Measurements from ENCODE around the gene PFKP. TPM values are rescaled to one million over a fixed set of nuclear protein-coding genes. Genes with fewer than 3 reads are reported as not detected.

Gene PFKP
- total and polyA plus RNA-seq, 2 donors: 40.7 to 118 TPM

DNA sequence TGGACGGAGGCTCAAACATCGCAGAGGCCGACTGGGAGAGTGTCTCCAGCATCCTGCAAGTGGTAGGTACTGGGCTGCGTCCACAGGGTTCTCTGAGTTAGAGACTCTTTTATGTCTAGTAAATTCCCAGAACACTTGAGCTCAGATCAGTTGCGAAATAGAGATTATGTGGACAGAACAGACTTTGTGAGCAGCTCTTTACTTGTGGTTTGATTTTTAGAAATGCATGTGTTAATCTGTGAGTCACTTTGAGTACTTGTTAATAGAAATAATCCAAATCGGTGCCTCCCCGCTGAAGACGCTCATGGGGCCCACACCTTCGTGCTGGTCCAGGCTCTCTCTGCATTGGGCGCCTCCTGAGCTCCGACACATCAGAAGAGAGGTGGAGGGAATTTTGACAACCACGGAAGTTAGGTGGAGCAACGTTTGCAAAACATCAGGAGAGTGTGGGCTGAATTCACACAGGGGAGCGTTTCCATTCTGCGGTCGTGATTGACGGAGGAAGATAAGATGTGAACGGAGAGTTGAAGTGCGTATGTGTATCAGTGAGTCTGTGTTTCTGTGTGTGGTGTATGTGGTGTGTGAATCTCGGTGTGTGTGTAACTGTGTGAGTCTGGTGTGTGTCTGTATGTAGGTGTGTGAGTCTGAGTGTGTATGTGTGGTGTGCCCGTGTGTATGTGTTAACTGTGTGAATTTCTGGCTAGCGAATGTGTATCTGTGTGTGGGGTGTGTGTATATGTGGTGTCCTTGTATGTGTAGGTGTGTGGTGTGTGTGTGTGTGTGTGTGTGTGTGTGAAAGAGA is 32.1 kb downstream of the PFKP start:
- H3K27me3 ChIP-seq (ENCODE audit: control insufficient read depth in 2 of 2, insufficient read depth in 1 of 2, low read length in 1 of 2): no peaks in the 10 kb centered on the region
- H3K4me1 ChIP-seq (ENCODE audit: control insufficient read depth in 2 of 2, insufficient read depth in 2 of 2, low read length in 2 of 2): no peaks in the 10 kb centered on the region
- no peak for DNase-seq (ENCODE audit: low read depth in 6 of 9, low spot score in 9 of 9)
- H3K36me3 ChIP-seq (ENCODE audit: control insufficient read depth in 2 of 2, insufficient read depth in 2 of 2, low read length in 1 of 2): peaks cover 47 to 48% of the 10 kb centered on the region in 2 donors
- 97% methylated on average over 22 of the region's 22 CpGs for WGBS
- H3K4me3 ChIP-seq (ENCODE audit: low read length in 2 of 2): no peak overlapping the region
- no peak overlapping the region for H3K27ac ChIP-seq (ENCODE audit: low read depth in 1 of 2, low read length in 1 of 2)
- no peaks in the 10 kb centered on the region for H3K9me3 ChIP-seq (ENCODE audit: control insufficient read depth in 2 of 2, insufficient read depth in 1 of 2, low read length in 1 of 2)

DNA sequence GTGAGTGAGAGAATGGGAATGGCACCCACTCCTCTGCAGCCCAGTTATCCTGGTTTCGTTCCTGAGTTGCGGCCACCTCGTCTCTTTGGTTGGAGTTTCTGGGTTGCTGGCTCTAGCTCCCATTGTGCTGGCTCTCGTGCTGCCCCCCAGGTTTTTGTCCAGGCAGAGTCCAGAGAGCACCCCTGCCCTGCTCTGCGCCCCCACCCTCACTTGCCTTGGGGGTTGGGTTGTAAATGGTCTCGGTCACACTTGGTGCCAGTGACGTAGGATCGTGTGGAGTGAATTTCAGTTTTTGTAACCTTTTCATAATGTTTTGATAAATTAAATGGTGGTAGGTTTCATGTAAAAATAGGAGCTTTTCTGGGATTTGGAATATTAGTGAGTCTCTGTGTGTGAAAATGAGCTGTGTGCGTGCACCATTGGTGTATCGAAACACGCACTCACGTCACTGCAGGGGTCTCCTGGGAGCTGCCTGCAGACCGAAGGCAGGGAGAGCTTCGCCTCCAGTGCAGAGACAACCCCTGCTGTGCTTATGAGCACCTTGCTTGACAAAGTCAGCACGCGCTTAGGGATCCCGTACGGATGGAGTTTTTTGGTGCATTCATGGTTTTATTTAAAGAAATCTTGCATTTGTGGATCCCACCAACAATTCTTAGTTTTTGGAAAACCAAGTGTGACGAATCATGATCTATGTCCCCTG is 32.9 kb downstream of the PFKP start:
- H3K36me3 ChIP-seq (ENCODE audit: control insufficient read depth in 2 of 2, insufficient read depth in 2 of 2, low read length in 1 of 2): peaks cover 55 to 56% of the 10 kb centered on the region in 2 donors
- H3K4me1 ChIP-seq (ENCODE audit: control insufficient read depth in 2 of 2, insufficient read depth in 2 of 2, low read length in 2 of 2): no peaks in the 10 kb centered on the region
- no peak for DNase-seq (ENCODE audit: low read depth in 6 of 9, low spot score in 9 of 9)
- no peaks in the 10 kb centered on the region for H3K27me3 ChIP-seq (ENCODE audit: control insufficient read depth in 2 of 2, insufficient read depth in 1 of 2, low read length in 1 of 2)
- H3K4me3 ChIP-seq (ENCODE audit: low read length in 2 of 2): no peak overlapping the region
- H3K9me3 ChIP-seq (ENCODE audit: control insufficient read depth in 2 of 2, insufficient read depth in 1 of 2, low read length in 1 of 2): no peaks in the 10 kb centered on the region
- no peak overlapping the region for H3K27ac ChIP-seq (ENCODE audit: low read depth in 1 of 2, low read length in 1 of 2)
- 97% methylated on average over 19 of the region's 19 CpGs for WGBS

DNA sequence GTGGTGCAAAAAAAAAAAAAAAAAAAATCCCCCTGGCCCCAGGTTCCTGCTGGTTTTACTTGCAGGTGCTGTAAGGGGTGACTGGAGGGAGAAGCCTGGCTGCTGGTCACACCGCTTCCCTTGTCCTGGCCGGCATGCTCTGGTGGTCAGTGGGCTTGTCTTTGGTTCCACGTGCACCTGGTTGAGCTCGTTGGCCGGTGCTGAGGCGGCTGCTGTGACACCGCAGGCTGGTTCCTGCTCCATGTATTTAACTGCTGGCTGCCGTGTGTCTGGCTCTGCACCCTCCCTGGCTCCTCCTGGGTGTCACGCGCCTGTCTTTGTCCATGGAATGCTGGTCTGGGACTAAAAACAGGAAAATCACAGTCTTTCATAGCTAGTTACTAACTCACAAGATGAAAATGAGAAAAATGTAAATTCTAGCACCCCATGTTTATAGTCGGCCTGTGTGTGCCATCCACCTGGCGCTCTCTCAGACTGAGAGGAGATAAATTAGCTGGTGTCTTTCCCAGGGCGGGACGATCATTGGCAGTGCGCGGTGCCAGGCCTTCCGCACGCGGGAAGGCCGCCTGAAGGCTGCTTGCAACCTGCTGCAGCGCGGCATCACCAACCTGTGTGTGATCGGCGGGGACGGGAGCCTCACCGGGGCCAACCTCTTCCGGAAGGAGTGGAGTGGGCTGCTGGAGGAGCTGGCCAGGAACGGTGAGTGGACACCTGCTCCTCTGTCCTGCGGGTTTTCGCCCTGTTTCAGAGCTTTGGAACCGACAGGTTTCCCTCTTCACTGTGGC is 33.7 kb downstream of the PFKP start:
- DNase-seq (ENCODE audit: low read depth in 6 of 9, low spot score in 9 of 9): no peak
- WGBS: 98% methylated on average over 31 of the region's 31 CpGs
- Histone ChIP-seq H3K36me3 (ENCODE audit: control insufficient read depth in 2 of 2, insufficient read depth in 2 of 2, low read length in 1 of 2) (peaks cover 56 to 62% of the 10 kb centered on the region in 2 donors), H3K4me3 (ENCODE audit: low read length in 2 of 2) (no peak overlapping the region), H3K4me1 (ENCODE audit: control insufficient read depth in 2 of 2, insufficient read depth in 2 of 2, low read length in 2 of 2) (no peaks in the 10 kb centered on the region), H3K27me3 (ENCODE audit: control insufficient read depth in 2 of 2, insufficient read depth in 1 of 2, low read length in 1 of 2) (no peaks in the 10 kb centered on the region), H3K9me3 (ENCODE audit: control insufficient read depth in 2 of 2, insufficient read depth in 1 of 2, low read length in 1 of 2) (no peaks in the 10 kb centered on the region), H3K27ac (ENCODE audit: low read depth in 1 of 2, low read length in 1 of 2) (no peak overlapping the region)

DNA sequence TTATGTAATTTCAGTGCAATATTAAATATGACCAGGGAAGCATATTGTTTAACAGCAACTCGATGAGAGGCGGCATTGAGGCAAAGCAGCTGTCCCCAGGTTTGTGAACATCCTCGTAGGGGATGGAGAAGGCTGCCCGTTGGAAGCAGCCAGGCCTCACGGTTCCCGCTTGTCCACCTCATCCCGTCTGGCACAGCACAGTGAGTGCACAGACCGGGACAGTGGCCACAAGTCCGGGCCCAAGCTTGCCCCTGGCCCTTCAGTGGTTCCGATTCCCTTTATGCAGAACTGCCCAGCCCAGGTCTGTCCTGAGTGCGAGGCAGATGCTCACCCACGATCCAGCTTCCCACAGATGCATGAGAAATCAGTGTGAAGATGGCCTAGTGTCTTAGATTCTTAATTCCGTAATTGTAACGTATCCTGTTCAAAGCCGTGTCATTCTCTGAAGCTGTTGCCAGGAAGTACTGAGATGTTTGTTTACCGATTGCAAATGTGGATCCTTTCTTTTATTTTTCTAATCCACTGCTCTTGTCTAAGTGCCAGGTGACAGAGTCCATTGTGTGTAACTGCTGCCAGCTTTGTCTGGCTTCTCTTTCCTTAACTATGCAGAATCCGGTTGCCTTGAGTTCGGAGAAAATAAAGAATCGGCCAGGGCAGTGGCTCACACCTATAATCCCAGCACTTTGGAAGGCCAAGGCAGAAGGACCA is 35.5 kb downstream of the PFKP start:
- Histone ChIP-seq H3K4me1 (ENCODE audit: control insufficient read depth in 2 of 2, insufficient read depth in 2 of 2, low read length in 2 of 2) (no peaks in the 10 kb centered on the region), H3K27me3 (ENCODE audit: control insufficient read depth in 2 of 2, insufficient read depth in 1 of 2, low read length in 1 of 2) (no peaks in the 10 kb centered on the region), H3K27ac (ENCODE audit: low read depth in 1 of 2, low read length in 1 of 2) (peak overlapping the region in 1 of 2 donors; percentile 66), H3K4me3 (ENCODE audit: low read length in 2 of 2) (no peak overlapping the region), H3K9me3 (ENCODE audit: control insufficient read depth in 2 of 2, insufficient read depth in 1 of 2, low read length in 1 of 2) (no peaks in the 10 kb centered on the region), H3K36me3 (ENCODE audit: control insufficient read depth in 2 of 2, insufficient read depth in 2 of 2, low read length in 1 of 2) (peaks cover 65 to 71% of the 10 kb centered on the region in 2 donors)
- WGBS: 89% methylated on average over 19 of the region's 19 CpGs
- DNase-seq (ENCODE audit: low read depth in 6 of 9, low spot score in 9 of 9): no peak

DNA sequence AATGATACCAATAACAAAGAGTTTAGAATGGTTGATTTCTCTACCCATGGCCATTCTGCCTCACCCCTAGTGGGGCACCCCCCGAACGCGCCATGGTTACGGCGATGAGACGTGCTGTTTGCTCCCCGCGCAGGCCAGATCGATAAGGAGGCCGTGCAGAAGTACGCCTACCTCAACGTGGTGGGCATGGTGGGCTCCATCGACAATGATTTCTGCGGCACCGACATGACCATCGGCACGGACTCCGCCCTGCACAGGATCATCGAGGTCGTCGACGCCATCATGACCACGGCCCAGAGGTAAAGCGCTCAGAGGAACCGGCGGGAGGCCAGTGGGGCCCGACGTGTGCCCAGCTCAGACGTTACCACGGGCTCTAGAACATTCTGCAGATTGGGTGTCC is 36.3 kb downstream of the PFKP start:
- Histone ChIP-seq H3K4me3 (ENCODE audit: low read length in 2 of 2) (no peak overlapping the region), H3K9me3 (ENCODE audit: control insufficient read depth in 2 of 2, insufficient read depth in 1 of 2, low read length in 1 of 2) (no peaks in the 10 kb centered on the region), H3K4me1 (ENCODE audit: control insufficient read depth in 2 of 2, insufficient read depth in 2 of 2, low read length in 2 of 2) (no peaks in the 10 kb centered on the region), H3K27me3 (ENCODE audit: control insufficient read depth in 2 of 2, insufficient read depth in 1 of 2, low read length in 1 of 2) (no peaks in the 10 kb centered on the region), H3K27ac (ENCODE audit: low read depth in 1 of 2, low read length in 1 of 2) (no peak overlapping the region), H3K36me3 (ENCODE audit: control insufficient read depth in 2 of 2, insufficient read depth in 2 of 2, low read length in 1 of 2) (peaks cover 73 to 76% of the 10 kb centered on the region in 2 donors)
- WGBS: 96% methylated on average over 30 of the region's 30 CpGs
- no peak for DNase-seq (ENCODE audit: low read depth in 6 of 9, low spot score in 9 of 9)

DNA sequence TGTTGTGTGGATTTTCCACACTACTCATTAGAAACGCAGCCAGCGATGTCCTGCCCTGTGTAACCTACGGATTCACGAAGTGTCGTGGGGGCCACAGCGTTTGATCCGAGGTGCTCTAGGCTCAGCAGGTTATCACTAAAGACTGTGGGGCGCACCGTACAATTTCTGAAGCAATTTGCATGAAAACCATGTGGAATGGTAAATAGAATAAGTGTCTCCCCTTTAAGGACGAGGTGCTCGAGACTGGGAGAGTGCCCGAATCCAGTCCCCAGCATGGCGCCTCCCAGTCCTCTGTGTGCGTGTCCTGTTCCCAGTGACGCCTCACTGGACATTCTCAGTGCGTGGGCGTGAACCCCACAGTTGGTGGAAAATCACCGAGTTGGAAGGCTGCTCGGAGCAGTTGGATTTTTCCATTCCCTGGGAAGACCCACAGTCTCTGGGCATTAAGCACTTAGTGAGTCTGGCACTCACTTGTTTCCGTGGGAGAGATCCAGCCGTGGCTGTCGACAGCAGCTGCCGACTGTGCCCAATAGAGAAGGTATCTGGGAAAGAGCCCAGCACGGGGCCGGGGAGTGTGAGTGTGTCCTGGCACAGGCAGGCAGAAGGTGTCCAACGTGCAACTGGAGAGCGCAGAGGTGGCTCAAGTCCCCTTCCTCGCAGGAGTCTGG is 37.0 kb downstream of the PFKP start:
- no peak overlapping the region for H3K4me3 ChIP-seq (ENCODE audit: low read length in 2 of 2)
- H3K4me1 ChIP-seq (ENCODE audit: control insufficient read depth in 2 of 2, insufficient read depth in 2 of 2, low read length in 2 of 2): no peaks in the 10 kb centered on the region
- no peak overlapping the region for H3K27ac ChIP-seq (ENCODE audit: low read depth in 1 of 2, low read length in 1 of 2)
- H3K36me3 ChIP-seq (ENCODE audit: control insufficient read depth in 2 of 2, insufficient read depth in 2 of 2, low read length in 1 of 2): peaks cover 73 to 79% of the 10 kb centered on the region in 2 donors
- 89% methylated on average over 28 of the region's 28 CpGs for WGBS
- H3K9me3 ChIP-seq (ENCODE audit: control insufficient read depth in 2 of 2, insufficient read depth in 1 of 2, low read length in 1 of 2): no peaks in the 10 kb centered on the region
- H3K27me3 ChIP-seq (ENCODE audit: control insufficient read depth in 2 of 2, insufficient read depth in 1 of 2, low read length in 1 of 2): no peaks in the 10 kb centered on the region
- no peak for DNase-seq (ENCODE audit: low read depth in 6 of 9, low spot score in 9 of 9)

DNA sequence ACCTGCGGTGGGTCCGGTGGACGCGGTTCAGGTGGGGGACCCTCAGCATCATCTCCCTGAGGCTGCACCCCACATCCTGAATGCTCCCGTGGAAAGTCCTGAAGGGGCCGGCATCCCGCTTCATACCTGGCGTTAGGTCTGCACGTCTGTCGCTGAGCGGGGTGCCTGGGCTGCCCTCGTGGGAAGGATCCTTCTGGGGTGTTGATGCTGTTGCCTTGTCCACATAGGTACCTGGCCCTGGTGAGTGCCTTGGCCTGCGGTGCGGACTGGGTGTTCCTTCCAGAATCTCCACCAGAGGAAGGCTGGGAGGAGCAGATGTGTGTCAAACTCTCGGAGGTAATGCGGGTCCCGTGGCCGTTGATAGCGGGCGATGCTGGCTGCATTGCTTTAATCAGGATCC is 37.8 kb downstream of the PFKP start:
- Histone ChIP-seq H3K9me3 (ENCODE audit: control insufficient read depth in 2 of 2, insufficient read depth in 1 of 2, low read length in 1 of 2) (no peaks in the 10 kb centered on the region), H3K4me1 (ENCODE audit: control insufficient read depth in 2 of 2, insufficient read depth in 2 of 2, low read length in 2 of 2) (no peaks in the 10 kb centered on the region), H3K36me3 (ENCODE audit: control insufficient read depth in 2 of 2, insufficient read depth in 2 of 2, low read length in 1 of 2) (peaks cover 75 to 77% of the 10 kb centered on the region in 2 donors), H3K27ac (ENCODE audit: low read depth in 1 of 2, low read length in 1 of 2) (no peak overlapping the region), H3K27me3 (ENCODE audit: control insufficient read depth in 2 of 2, insufficient read depth in 1 of 2, low read length in 1 of 2) (no peaks in the 10 kb centered on the region), H3K4me3 (ENCODE audit: low read length in 2 of 2) (no peak overlapping the region)
- WGBS: 96% methylated on average over 20 of the region's 20 CpGs
- no peak for DNase-seq (ENCODE audit: low read depth in 6 of 9, low spot score in 9 of 9)

DNA sequence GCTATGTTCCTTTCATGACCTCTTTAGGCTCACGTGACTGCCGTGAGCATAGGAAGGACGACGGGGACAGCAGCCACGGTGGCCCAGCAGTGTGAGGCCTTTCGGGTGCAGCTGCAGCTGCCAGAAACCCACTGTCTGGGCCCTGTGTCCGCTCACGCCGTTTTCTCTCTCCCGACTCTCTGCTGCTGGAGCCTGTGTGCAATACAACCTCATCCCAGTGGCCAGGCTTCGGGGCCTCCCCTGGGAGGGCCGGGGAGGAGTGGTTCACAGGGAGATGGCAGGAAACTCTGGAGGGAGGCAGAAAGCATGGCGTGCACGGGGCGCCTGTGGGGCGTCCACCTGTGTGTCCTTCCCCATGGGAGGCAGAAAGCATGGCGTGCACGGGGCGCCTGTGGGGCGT is 38.6 kb downstream of the PFKP start:
- WGBS: 86% methylated on average over 16 of the region's 20 CpGs
- Histone ChIP-seq H3K4me1 (ENCODE audit: control insufficient read depth in 2 of 2, insufficient read depth in 2 of 2, low read length in 2 of 2) (no peaks in the 10 kb centered on the region), H3K27me3 (ENCODE audit: control insufficient read depth in 2 of 2, insufficient read depth in 1 of 2, low read length in 1 of 2) (no peaks in the 10 kb centered on the region), H3K9me3 (ENCODE audit: control insufficient read depth in 2 of 2, insufficient read depth in 1 of 2, low read length in 1 of 2) (no peaks in the 10 kb centered on the region), H3K27ac (ENCODE audit: low read depth in 1 of 2, low read length in 1 of 2) (no peak overlapping the region), H3K4me3 (ENCODE audit: low read length in 2 of 2) (no peak overlapping the region), H3K36me3 (ENCODE audit: control insufficient read depth in 2 of 2, insufficient read depth in 2 of 2, low read length in 1 of 2) (peaks cover 68 to 74% of the 10 kb centered on the region in 2 donors)
- DNase-seq (ENCODE audit: low read depth in 6 of 9, low spot score in 9 of 9): no peak
